NB4 (cell line): Measurements from ENCODE around the gene DDX27.

Source experiments
- TF ChIP-seq, protein P1 (sequence below): IDR thresholded peaks from one replicate; pipeline ENCODE4 v1.5.1; 2012; ENCODE audit warnings: low read depth, low read length
- TF ChIP-seq, protein P2 (sequence below): IDR thresholded peaks from 2 replicates; pipeline ENCODE4 v1.6.1; 2011; ENCODE audit warnings: low read depth, low read length

DNA sequence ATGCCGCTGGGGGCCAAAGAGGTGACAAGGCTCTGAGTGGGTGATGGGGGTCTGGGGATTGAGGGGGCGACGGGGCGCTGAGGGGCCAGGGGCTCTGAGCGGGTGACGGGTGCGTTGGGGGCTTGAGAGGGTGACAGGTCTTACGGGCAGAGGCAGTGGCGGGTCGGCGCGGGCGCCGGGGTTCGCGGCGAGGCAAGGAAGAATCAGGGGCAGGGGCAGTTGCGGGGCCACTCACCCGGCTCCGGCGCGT is 58.5 kb downstream of the DDX27 start:
- TF ChIP-seq, protein P1, sequence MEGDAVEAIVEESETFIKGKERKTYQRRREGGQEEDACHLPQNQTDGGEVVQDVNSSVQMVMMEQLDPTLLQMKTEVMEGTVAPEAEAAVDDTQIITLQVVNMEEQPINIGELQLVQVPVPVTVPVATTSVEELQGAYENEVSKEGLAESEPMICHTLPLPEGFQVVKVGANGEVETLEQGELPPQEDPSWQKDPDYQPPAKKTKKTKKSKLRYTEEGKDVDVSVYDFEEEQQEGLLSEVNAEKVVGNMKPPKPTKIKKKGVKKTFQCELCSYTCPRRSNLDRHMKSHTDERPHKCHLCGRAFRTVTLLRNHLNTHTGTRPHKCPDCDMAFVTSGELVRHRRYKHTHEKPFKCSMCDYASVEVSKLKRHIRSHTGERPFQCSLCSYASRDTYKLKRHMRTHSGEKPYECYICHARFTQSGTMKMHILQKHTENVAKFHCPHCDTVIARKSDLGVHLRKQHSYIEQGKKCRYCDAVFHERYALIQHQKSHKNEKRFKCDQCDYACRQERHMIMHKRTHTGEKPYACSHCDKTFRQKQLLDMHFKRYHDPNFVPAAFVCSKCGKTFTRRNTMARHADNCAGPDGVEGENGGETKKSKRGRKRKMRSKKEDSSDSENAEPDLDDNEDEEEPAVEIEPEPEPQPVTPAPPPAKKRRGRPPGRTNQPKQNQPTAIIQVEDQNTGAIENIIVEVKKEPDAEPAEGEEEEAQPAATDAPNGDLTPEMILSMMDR = no peak
- TF ChIP-seq, protein P2, sequence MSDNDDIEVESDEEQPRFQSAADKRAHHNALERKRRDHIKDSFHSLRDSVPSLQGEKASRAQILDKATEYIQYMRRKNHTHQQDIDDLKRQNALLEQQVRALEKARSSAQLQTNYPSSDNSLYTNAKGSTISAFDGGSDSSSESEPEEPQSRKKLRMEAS = no peak
